ENCODE data around the gene CARD11.

GRCh38 chr7:3025616-3026015 is 18.1 kb downstream of the CARD11 start:
- TF ChIP-seq CTCF (IDR thresholded peaks at IDR 0.05) (no peak), POLR2A (IDR thresholded peaks at IDR 0.05) (no peak)

Measured in heart left ventricle (tissue), 13 donors.